ENCODE measurements around the gene UNC5CL.

- no peak for TF ChIP-seq ZNF274 (IDR thresholded peaks at IDR 0.05; ENCODE audit: low read depth, low read length)
- TF ChIP-seq, protein P1, sequence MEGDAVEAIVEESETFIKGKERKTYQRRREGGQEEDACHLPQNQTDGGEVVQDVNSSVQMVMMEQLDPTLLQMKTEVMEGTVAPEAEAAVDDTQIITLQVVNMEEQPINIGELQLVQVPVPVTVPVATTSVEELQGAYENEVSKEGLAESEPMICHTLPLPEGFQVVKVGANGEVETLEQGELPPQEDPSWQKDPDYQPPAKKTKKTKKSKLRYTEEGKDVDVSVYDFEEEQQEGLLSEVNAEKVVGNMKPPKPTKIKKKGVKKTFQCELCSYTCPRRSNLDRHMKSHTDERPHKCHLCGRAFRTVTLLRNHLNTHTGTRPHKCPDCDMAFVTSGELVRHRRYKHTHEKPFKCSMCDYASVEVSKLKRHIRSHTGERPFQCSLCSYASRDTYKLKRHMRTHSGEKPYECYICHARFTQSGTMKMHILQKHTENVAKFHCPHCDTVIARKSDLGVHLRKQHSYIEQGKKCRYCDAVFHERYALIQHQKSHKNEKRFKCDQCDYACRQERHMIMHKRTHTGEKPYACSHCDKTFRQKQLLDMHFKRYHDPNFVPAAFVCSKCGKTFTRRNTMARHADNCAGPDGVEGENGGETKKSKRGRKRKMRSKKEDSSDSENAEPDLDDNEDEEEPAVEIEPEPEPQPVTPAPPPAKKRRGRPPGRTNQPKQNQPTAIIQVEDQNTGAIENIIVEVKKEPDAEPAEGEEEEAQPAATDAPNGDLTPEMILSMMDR (IDR thresholded peaks at IDR 0.05 in 2 of 3, conservative IDR thresholded peaks at IDR 0.05 in 1 of 3; ENCODE audit: borderline replicate concordance in 1 of 3, insufficient read depth in 1 of 3, low read depth in 2 of 3, low read length in 2 of 3), result no peak
- TF ChIP-seq POLR2A (IDR thresholded peaks at IDR 0.05; ENCODE audit: borderline replicate concordance, extremely low read depth, insufficient read depth, insufficient read length), result no peak
- TF ChIP-seq EZH2phosphoT487 (IDR thresholded peaks at IDR 0.05; ENCODE audit: borderline replicate concordance), result no peak
- TF ChIP-seq TCF7L2 (IDR thresholded peaks at IDR 0.05; ENCODE audit: borderline replicate concordance, extremely low read depth, insufficient read depth, insufficient read length), result no peak
- no peak for TF ChIP-seq EGR1 (IDR thresholded peaks at IDR 0.05; ENCODE audit: low read depth)
- no peak for TF ChIP-seq EZH2 (IDR thresholded peaks at IDR 0.05)
- no peak for TF ChIP-seq POLR2AphosphoS5 (IDR thresholded peaks at IDR 0.05; ENCODE audit: low read depth, low read length)
- no peak for TF ChIP-seq CEBPB (IDR thresholded peaks at IDR 0.05; ENCODE audit: low read depth)
These were observed 13.0 kb downstream of the UNC5CL start for GRCh38 chr6:41025966-41026530.
